Naive thymus-derived CD8-positive, alpha-beta T cell (primary cell): Measurements from ENCODE around the gene KRI1. TPM values are rescaled to one million over a fixed set of nuclear protein-coding genes. Genes with fewer than 3 reads are reported as not detected.
A peak's percentile ranks its signal among the peaks of the same experiment; 100 is the strongest.
"Not testable (repeated sequence)": the region's sequence is repeated elsewhere in the genome, so short reads cannot be mapped to it uniquely, and the experiment has no call there.

ENCODE experiments used
- ATAC-seq, 2 donors: fragments of 150-1000 bp; cut with Tn5 transposase in 1 of 2; sonication (Bioruptor Pico), chemical (Tn5 transposase) in 1 of 2; 1 replicate in 1 of 2; 2 replicates in 1 of 2; pipeline ENCODE4 v1.10.0; 2021; ENCODE audit warnings: mild to moderate bottlenecking in 2 of 2, moderate library complexity in 2 of 2
- POLR2A ChIA-PET: fragments of 350-600 bp; sonication (Branson Sonifier 250); formaldehyde crosslinking; loops from one replicate; lab custom pipeline; 2021; ENCODE audit warnings: antibody characterized with exemption; lab: Charles Lee
- DNase-seq, 10 donors: peaks; one replicate each; pipeline versions ENCODE4 v3.0.0 to v3.0.0-alpha.2; 2020 to 2022
- H3K27ac Mint-ChIP-seq, 10 donors: one replicate each; pipeline ENCODE4 v1.8.0; 2020 to 2022; ENCODE audit warnings: mild to moderate bottlenecking in 10 of 10, mixed read lengths in 10 of 10, moderate library complexity in 4 of 10, inconsistent platforms in 1 of 10
- H3K27me3 Mint-ChIP-seq, 5 donors: one replicate each; pipeline ENCODE4 v1.8.0; 2021 to 2022; ENCODE audit warnings: mixed read lengths in 5 of 5
- H3K36me3 Mint-ChIP-seq, 3 donors: one replicate each; pipeline ENCODE4 v1.8.0; 2020 to 2022; ENCODE audit warnings: mixed read lengths in 3 of 3, mild to moderate bottlenecking in 2 of 3, inconsistent platforms in 1 of 3
- H3K4me1 Mint-ChIP-seq, 4 donors: one replicate each; pipeline ENCODE4 v1.8.0; 2021 to 2022; ENCODE audit warnings: mixed read lengths in 4 of 4
- H3K4me3 Mint-ChIP-seq, 10 donors: one replicate each; pipeline ENCODE4 v1.8.0; 2020 to 2022; ENCODE audit warnings: mild to moderate bottlenecking in 10 of 10, mixed read lengths in 10 of 10, moderate library complexity in 6 of 10, inconsistent platforms in 1 of 10
- H3K9me3 Mint-ChIP-seq, 9 donors: one replicate each; pipeline ENCODE4 v1.8.0; 2020 to 2022; ENCODE audit warnings: mixed read lengths in 9 of 9, mild to moderate bottlenecking in 3 of 9, inconsistent platforms in 1 of 9, moderate library complexity in 1 of 9
- polyA plus RNA-seq, 3 donors: library from polyadenylated mRNA; unstranded; fragments of 300-500 nt; fragmentation: Illumina TruSeq; gene quantifications; one replicate each; pipeline ENCODE4 v1.2.3, GENCODE V29; 2021
- total RNA-seq, 8 experiments: library from RNA in 2 of 8; stranded (reverse) in 2 of 8; gene quantifications; one replicate each; pipeline ENCODE4 v1.2.3 and lab custom pipeline; 2021 to 2026

Gene KRI1
- total and polyA plus RNA-seq, 5 experiments from 2014 or later: 12.8 to 68.4 (median 46.9) TPM

DNA sequence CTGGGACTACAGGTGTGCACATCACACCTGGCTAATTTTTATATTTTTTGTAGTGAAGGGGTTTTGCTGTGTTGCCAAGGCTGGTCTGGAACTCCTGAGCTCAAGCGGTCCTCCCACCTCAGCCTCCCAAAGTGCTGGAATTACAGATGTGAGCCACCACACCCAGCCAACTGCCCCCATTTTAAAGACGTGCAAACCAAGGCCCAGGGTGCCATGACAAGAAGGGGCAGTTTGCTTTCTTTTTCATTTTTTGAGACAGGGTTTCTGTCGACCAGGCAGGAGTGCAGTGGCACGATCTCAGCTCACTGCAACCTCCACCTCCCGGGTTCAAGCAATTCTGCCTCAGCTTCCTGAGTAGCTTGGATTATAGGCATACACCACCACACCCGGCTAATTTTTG is 8.0 kb upstream of the KRI1 start:
- H3K9me3 Mint-ChIP-seq, H3K27ac Mint-ChIP-seq, H3K4me3 Mint-ChIP-seq, DNase-seq, H3K27me3 Mint-ChIP-seq, ATAC-seq, H3K36me3 Mint-ChIP-seq: not testable (repeated sequence)
- POLR2A ChIA-PET: interaction anchor here (0.6 to 8.6 kb wide), 3 partner anchors 21 to 45 kb away, joined by 3 to 159 read pairs (median 8); no protein-coding TSS in a partner anchor
- peaks cover 11 to 16% (median 16%) of the 10 kb centered on the region in 4 donors for H3K4me1 Mint-ChIP-seq

DNA sequence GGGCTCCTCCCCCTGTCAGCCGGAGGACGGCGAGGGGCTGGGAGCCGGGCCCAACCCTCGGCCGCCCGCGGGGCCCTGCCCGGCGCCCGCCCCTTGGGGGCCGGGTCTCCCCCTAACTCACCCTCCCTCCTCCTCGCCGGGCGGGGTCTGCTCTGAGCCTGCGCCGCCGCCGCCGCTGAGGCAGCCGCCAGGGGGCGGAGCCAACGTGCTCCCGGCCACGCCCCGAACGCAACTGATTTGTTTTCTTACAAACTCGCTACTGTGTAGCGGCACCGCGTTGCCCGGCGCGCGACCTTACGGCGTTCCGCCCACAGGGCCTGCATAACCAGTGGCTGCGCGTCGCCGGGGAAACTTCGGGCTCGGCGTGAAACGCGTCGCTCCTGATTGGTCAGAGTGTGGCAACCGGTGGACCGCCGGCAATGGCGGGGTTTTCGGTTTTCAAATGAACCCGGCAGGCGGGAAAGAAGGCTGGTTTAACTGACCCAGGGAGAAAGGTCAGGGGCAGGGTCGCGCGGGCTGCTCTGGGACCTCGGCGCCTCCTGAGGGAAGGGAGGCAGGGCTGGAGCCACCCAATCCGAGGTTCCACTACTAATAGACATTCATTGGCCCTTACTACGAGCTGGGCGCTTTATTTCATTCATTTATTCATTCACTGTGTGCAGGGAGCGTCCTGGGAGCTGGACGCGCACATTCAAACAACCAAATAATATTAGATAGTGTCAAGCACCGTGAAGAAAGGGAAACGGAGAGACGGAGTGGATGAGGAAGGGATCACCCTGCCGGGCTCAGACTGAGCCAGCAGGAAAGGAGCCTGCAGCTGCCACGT is 3.2 kb upstream of the KRI1 start, which contains the start of gene CDKN2D:
Gene CDKN2D (minus strand): TSS at position 154 of the 826 bp plus-strand sequence. CDS start 326 bp downstream, outside the sequence.
- H3K27ac Mint-ChIP-seq: peak within 1 kb of the TSS; percentile 88 to 99 (median 98)
- H3K4me3 Mint-ChIP-seq: peak within 1 kb of the TSS; percentile 83 to 100 (median 98)
- peaks cover 32 to 57% (median 44%) of the 10 kb centered on the region in 4 donors for H3K4me1 Mint-ChIP-seq
- H3K27me3 Mint-ChIP-seq: no peaks in the 10 kb centered on the region
- peaks cover 5 to 7% (median 6%) of the 10 kb centered on the region in 3 donors for H3K36me3 Mint-ChIP-seq
- ATAC-seq: peak; percentile 76 to 80
- peak; percentile 98 to 100 (median 99) for DNase-seq
- no peaks in the 10 kb centered on the region for H3K9me3 Mint-ChIP-seq
- POLR2A ChIA-PET: interaction anchor here (0.9 to 8.6 kb wide), 8 partner anchors 16 to 267 kb away, joined by 3 to 159 read pairs (median 14); partner anchors contain the start of genes ATG4D and TMED1

DNA sequence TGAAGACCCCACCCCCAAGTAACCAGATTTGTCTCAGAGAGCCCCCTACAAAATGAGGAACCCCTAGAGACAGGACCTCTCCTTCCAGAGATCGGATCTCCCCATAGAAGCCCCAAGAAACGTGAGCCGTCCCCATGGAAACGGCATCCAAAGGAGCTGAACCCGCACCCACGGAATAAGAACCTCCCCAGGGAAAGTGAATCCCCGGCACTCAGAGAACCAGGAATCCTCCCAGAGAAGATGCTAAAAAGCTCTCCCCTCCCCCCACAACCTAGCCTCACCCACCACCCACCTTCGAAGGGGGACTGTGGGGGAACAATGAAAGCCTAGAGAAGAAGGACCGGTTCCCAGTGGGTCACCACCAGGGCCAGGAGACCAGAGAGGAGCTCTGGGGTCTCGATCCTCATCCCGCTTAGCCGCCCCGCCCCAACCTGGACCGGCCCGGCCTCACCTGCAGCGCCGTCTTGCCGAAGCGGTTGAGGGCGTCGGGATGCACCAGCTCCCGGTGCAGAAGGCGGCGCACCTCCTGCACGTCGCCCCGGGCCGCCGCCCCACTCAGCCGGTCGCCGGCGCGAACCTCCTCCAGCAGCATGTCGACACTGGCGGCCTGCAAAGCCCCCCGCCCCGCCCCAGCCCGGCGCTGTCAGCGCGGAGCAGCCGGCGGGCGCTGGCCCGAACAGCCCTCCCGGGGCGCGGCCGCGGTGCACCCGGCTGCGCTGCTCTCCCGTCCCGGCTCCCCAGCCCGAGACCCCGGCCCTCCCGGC is 2.4 kb upstream of the KRI1 start:
- Mint-ChIP-seq H3K36me3 (peaks cover 5 to 7% (median 6%) of the 10 kb centered on the region in 3 donors), H3K4me3 (peak overlapping the region; percentile 83 to 100 (median 98)), H3K27me3 (no peaks in the 10 kb centered on the region), H3K9me3 (no peaks in the 10 kb centered on the region), H3K4me1 (peaks cover 32 to 57% (median 47%) of the 10 kb centered on the region in 4 donors), H3K27ac (peak overlapping the region; percentile 88 to 99 (median 98))
- POLR2A ChIA-PET: interaction anchor here (0.5 to 8.6 kb wide), 13 partner anchors 11 to 761 kb away, joined by 3 to 159 read pairs (median 5); partner anchors contain the start of genes ATG4D and TMED1
- peak; percentile 18 to 31 for ATAC-seq
- DNase-seq: peak in 3 of 10 donors; percentile 27 to 83 (median 58)

DNA sequence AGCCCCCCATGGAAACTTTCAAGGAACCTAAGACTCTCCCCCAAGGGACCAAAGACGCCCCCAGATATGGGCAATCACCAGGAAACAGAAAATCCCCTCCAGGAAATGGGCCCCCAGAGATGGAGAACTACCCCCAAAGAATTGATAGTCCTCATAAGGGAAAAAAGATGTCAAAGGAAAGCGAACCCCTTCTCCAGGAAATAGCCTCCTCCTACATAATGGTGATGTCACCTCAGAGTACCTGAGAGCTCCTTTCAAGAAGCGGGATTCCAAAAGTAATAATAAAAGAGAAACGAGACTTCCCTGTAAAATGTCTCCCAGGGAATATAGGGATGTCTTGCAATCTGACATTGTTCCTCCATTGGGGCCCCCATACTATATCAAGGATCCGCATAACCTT is 1.8 kb upstream of the KRI1 start:
- Mint-ChIP-seq H3K27ac (peak overlapping the region; percentile 88 to 99 (median 98)), H3K27me3 (no peaks in the 10 kb centered on the region), H3K4me3 (peak overlapping the region; percentile 83 to 100 (median 98)), H3K9me3 (no peaks in the 10 kb centered on the region), H3K4me1 (peaks cover 33 to 57% (median 48%) of the 10 kb centered on the region in 4 donors), H3K36me3 (peaks cover 5 to 8% (median 6%) of the 10 kb centered on the region in 3 donors)
- DNase-seq: no peak
- POLR2A ChIA-PET: interaction anchor here (0.5 to 8.6 kb wide), 14 partner anchors 11 to 761 kb away, joined by 3 to 159 read pairs (median 5); partner anchors contain the start of genes ATG4D and TMED1
- ATAC-seq: no peak

DNA sequence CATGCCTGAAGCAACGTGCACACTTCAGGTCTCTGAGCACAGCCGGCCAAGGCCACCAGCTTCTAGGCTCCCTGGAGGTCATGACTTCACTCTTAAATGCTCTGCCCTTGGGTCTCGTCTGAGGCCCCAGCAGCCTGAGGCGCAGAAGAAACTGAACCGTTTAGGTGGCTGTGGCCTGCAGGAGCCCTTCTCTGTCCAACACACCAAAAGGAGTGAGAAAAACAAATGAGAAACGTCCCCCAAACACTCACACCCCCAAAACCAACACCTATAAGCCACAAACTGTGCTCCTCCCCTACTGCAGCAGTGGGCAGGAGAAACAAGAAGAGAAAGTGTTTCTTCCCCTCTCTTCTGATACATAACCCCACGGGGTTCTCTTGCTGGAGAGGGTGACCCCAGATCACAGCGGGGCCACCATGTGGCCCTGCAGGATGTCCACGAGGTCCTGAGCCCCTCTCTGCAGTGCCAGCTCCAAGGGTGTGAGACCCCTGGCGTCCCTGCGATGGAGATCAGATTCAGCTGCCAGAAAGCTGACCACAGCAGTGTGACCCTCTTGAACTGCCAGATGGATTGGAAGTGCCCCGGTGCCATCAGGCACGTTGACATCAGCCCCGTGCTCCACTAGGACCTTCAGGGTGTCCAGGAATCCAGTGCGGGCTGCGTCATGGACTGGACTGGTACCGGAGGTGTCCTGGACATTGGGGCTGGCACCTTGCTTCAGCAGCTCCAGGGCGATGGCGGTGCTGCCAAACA is 1.0 kb upstream of the KRI1 start:
- Mint-ChIP-seq H3K36me3 (peaks cover 5 to 14% (median 6%) of the 10 kb centered on the region in 3 donors), H3K27ac (peak overlapping the region; percentile 88 to 99 (median 98)), H3K4me3 (peak overlapping the region; percentile 83 to 100 (median 98)), H3K9me3 (no peaks in the 10 kb centered on the region), H3K27me3 (no peaks in the 10 kb centered on the region), H3K4me1 (peaks cover 30 to 49% (median 43%) of the 10 kb centered on the region in 4 donors)
- ATAC-seq: peak; percentile 12 to 26
- POLR2A ChIA-PET: interaction anchor here (0.5 to 8.6 kb wide), 16 partner anchors 14 to 464 kb away, joined by 3 to 159 read pairs (median 4); partner anchors contain the start of genes ANGPTL6, ATG4D, KEAP1 and TMED1
- peak; percentile 34 to 84 (median 63) for DNase-seq

DNA sequence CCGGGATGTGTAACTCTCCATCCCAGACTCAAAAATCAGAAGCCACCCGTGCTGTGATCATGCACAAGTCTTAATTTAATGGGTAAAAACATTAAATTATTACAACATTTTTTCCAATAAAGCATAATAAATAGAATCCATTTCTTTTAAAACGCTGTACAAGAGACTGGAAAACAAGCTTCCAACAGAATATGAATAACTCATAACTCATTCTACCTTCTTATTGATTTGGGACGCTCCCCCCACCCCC is 523 bp upstream of the KRI1 start:
- peak overlapping the region; percentile 83 to 100 (median 98) for H3K4me3 Mint-ChIP-seq
- DNase-seq (no peak), ATAC-seq (no peak)
- H3K27me3 Mint-ChIP-seq: no peaks in the 10 kb centered on the region
- peaks cover 5 to 19% (median 6%) of the 10 kb centered on the region in 3 donors for H3K36me3 Mint-ChIP-seq
- POLR2A ChIA-PET: interaction anchor here (0.7 to 8.6 kb wide), 12 partner anchors 13 to 464 kb away, joined by 3 to 159 read pairs (median 4); partner anchors contain the start of genes ANGPTL6, ATG4D, KEAP1 and TMED1
- peak overlapping the region; percentile 88 to 99 (median 98) for H3K27ac Mint-ChIP-seq
- no peaks in the 10 kb centered on the region for H3K9me3 Mint-ChIP-seq
- peaks cover 30 to 52% (median 48%) of the 10 kb centered on the region in 4 donors for H3K4me1 Mint-ChIP-seq

DNA sequence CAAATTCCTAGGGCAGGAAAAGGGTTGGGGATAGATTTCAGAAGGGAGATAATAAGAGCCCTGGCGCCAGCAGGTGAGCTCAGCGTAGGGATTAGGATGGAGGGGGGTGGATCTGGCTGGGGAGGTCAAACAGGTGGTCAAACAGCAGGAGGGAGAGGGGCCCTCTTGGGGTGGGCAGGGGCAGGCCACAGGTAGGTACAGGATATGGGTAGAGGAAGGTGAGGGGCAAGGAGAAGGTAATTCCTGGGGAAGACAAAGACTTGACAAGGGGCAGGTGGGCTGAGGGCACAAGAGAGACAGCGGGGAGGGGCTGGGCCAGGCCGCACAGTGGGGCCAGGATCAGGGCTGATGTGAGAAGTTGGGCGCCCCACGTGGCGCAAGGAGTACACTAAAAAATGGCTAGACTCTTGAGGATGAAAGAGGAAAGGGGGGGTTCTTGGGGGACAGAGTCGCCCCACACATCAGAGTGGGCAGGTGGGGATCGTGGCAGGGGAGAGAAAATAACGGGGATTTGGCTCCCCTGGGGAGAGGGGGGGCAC is 713 bp downstream of the KRI1 start:
- Mint-ChIP-seq H3K27me3 (no peaks in the 10 kb centered on the region), H3K4me3 (peak overlapping the region; percentile 83 to 100 (median 98)), H3K36me3 (peaks cover 5 to 30% (median 12%) of the 10 kb centered on the region in 3 donors), H3K4me1 (peaks cover 30 to 56% (median 53%) of the 10 kb centered on the region in 4 donors), H3K9me3 (no peaks in the 10 kb centered on the region), H3K27ac (peak overlapping the region; percentile 88 to 99 (median 95))
- POLR2A ChIA-PET: interaction anchor here (0.6 to 8.6 kb wide), 7 partner anchors 12 to 86 kb away, joined by 3 to 159 read pairs (median 16); partner anchors contain the start of gene ATG4D
- ATAC-seq (no peak), DNase-seq (peak in 8 of 10 donors; percentile 35 to 52 (median 44))

DNA sequence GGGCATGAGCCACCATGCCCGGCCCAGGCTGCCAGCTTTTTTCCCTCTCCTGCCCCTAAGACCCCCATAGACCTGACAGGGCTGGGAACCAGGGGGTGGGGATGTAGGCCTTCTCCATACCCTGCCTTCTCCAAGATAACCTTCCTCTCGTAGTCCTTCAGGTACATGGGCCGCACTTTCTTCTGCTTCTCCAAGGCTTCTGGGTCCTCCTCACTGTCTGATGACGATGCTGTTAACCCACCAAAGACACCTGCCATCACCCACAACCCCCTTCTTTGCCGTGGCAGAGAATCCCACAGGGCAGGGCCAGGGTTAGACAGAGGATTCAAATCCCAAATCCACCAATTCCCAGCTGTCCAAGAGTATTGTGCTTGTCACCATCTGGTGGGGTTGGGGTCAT is 3.2 kb downstream of the KRI1 start:
- no peak for DNase-seq
- H3K4me3 Mint-ChIP-seq: no peak overlapping the region
- H3K4me1 Mint-ChIP-seq: peaks cover 28 to 57% (median 43%) of the 10 kb centered on the region in 4 donors
- peaks cover 0 to 55% (median 12%) of the 10 kb centered on the region in 3 donors for H3K36me3 Mint-ChIP-seq
- H3K27me3 Mint-ChIP-seq: no peaks in the 10 kb centered on the region
- H3K27ac Mint-ChIP-seq: peak overlapping the region in 1 of 10 donors; percentile 13
- H3K9me3 Mint-ChIP-seq: no peaks in the 10 kb centered on the region
- POLR2A ChIA-PET: interaction anchor here (1.1 to 4.6 kb wide), 4 partner anchors 9 to 19 kb away, joined by 3 to 35 read pairs (median 6); partner anchors contain the start of gene ATG4D
- ATAC-seq: no peak

DNA sequence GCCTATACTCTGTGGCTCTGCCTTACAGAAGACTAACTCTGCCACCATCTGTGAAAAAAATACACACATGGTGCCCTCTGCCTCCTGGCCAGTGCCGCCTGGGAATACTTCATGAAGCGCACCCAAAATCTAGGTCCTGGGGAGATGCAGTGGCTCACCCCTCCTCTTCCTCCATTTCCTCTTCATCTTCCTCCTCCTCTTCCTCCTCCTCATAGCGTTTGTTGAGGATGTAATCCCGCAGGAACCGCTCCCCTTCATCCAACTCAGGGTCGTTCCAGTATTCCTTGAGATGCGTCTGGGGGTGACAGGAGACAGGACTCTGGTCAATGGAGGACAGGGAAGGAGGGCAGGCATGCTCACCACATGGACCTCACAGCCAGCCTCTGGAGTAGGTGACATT is 5.7 kb downstream of the KRI1 start:
- Mint-ChIP-seq H3K27ac (peak overlapping the region in 2 of 10 donors; percentile 29 to 57), H3K36me3 (peaks cover 0 to 67% (median 7%) of the 10 kb centered on the region in 3 donors)
- POLR2A ChIA-PET: interaction anchor here (0.5 kb wide), 1 partner anchor 35 kb away, joined by 4 read pairs; no protein-coding TSS in a partner anchor

DNA sequence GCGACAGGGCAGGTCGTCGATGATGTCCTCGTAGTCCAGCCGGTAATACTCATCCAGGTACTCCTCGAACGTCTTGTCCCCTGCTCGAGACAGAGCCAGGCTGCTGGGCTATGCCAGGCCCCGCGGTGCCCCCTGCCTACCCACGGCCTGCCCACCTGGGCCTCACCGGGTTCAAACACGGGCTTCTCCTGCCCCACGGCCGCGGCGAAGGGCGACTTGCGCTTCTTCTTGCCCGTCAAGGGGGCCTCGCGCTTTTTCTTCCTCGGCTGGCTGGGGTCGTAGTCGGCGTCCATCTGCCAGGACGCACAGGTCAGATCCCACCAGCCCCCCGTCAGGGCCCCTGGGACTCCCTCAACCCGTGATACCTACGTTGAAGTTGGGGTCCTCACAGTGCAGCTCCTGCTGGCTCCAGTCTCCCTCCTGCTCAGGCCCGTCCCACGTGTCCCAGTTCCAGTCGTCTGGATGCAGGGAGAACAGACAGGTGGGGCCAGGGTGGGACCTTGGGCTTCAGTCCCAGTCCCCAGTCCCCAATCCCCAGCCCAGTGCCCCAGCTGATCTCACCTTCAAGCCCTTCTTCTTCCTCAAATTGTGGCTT is 8.1 kb downstream of the KRI1 start:
- Mint-ChIP-seq H3K27ac (peak overlapping the region in 4 of 10 donors; percentile 48 to 81 (median 63)), H3K36me3 (peaks cover 0 to 82% (median 7%) of the 10 kb centered on the region in 3 donors), H3K9me3 (no peaks in the 10 kb centered on the region), H3K4me3 (peak overlapping the region in 1 of 10 donors; percentile 25), H3K4me1 (peaks cover 18 to 65% (median 47%) of the 10 kb centered on the region in 4 donors), H3K27me3 (no peaks in the 10 kb centered on the region)
- POLR2A ChIA-PET: interaction anchor here (0.7 kb wide), 1 partner anchor 14 kb away, joined by 4 read pairs; no protein-coding TSS in a partner anchor
- DNase-seq: no peak
- ATAC-seq: no peak

More for the DNA sequence above, 5.7 kb downstream of the KRI1 start:
- ATAC-seq (no peak), DNase-seq (no peak)
- Mint-ChIP-seq H3K27me3 (no peaks in the 10 kb centered on the region), H3K9me3 (no peaks in the 10 kb centered on the region), H3K4me3 (no peak overlapping the region), H3K4me1 (peaks cover 16 to 55% (median 32%) of the 10 kb centered on the region in 4 donors)
